GM18870 (cell line): ENCODE data around the gene NOL4.

Source experiments
- ATAC-seq: cut with Tn5 transposase; IDR thresholded peaks from one replicate; pipeline ENCODE4 v1.9.1; 2021; ENCODE audit warnings: moderate library complexity; ENCODE audit not compliant: unreplicated experiment

Gene NOL4

GRCh38 chr18:34194239-34194638 lies 30.5 kb downstream of the NOL4 start:
- ATAC-seq, result no peak

- no peak for ATAC-seq
These were observed 34.9 kb downstream of the NOL4 start for GRCh38 chr18:34189656-34190435.
